ENCODE measurements around the gene CHST11. TPM values are rescaled to one million over a fixed set of nuclear protein-coding genes. Genes with fewer than 3 reads are reported as not detected.

Gene CHST11
- total RNA-seq, 2 experiments from 2014 or later = 39.3 to 45.3 TPM

- no peak for DNase-seq
Observed at GRCh38 chr12:104576187-104576778, 119.5 kb downstream of the CHST11 start.

DNA sequence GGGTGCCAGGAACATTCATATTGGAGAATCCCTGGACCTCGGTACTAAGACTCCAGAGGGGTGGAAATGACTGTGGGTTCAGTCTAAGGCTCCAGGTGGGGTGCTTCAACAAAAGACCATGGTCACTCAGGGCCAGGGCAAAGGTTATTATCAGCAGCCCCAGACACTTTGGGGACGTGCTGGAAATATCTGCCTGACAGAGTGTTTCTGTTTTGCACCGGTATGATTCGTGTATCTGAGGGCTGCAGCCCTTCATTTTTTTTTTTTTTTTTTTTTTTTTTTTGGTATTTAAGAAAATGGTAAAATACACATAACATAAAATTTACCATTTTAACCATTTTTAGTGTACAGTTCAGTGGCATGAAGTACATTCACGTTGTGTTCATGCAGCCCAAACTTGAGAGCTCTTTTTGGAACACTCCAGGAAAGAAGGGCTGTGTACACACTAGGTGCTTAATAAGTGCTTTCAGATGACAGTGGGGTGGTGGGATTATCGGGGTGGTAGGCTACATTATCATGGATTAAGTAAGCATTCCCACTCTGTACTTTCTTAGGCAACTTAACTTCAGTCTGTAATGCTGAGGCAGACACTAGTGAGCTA is 120.3 kb downstream of the CHST11 start:
- CTCF ChIA-PET = no interaction called here
- H3K4me1 Mint-ChIP-seq (ENCODE audit: low read depth) = peaks cover 54% of the 10 kb centered on the region
- H3K27ac Mint-ChIP-seq = no peak overlapping the region
- H3K4me3 Mint-ChIP-seq = no peak overlapping the region
- no peaks in the 10 kb centered on the region for H3K27me3 Mint-ChIP-seq (ENCODE audit: low read depth)
- peaks cover 12% of the 10 kb centered on the region for H3K36me3 Mint-ChIP-seq (ENCODE audit: low read depth)
- intact Hi-C loops (cut with micrococcal nuclease) = no loop called here
- no peaks in the 10 kb centered on the region for H3K9me3 Mint-ChIP-seq
- DNase-seq = no peak

More at GRCh38 chr12:104576187-104576778, 119.5 kb downstream of the CHST11 start:
- peaks cover 12% of the 10 kb centered on the region for H3K36me3 Mint-ChIP-seq (ENCODE audit: low read depth)
- peaks cover 52% of the 10 kb centered on the region for H3K4me1 Mint-ChIP-seq (ENCODE audit: low read depth)
- intact Hi-C loops (cut with micrococcal nuclease) = no loop called here
- H3K9me3 Mint-ChIP-seq = no peaks in the 10 kb centered on the region
- H3K4me3 Mint-ChIP-seq = no peak overlapping the region
- CTCF ChIA-PET = interaction anchor here (0.7 kb wide), 1 partner anchor 195 kb away, joined by 3 read pairs; no protein-coding TSS in a partner anchor
- H3K27ac Mint-ChIP-seq = no peak overlapping the region
- H3K27me3 Mint-ChIP-seq (ENCODE audit: low read depth) = no peaks in the 10 kb centered on the region

- Mint-ChIP-seq H3K4me1 (ENCODE audit: low read depth) (peaks cover 55% of the 10 kb centered on the region), H3K36me3 (ENCODE audit: low read depth) (peaks cover 8% of the 10 kb centered on the region), H3K9me3 (no peaks in the 10 kb centered on the region), H3K27me3 (ENCODE audit: low read depth) (no peaks in the 10 kb centered on the region), H3K4me3 (no peak overlapping the region), H3K27ac (no peak overlapping the region)
- DNase-seq = no peak
- CTCF ChIA-PET = no interaction called here
- intact Hi-C loops (cut with micrococcal nuclease) = no loop called here
Observed at GRCh38 chr12:104577581-104577981, 120.8 kb downstream of the CHST11 start.

- Mint-ChIP-seq H3K27me3 (ENCODE audit: low read depth) (no peaks in the 10 kb centered on the region), H3K4me1 (ENCODE audit: low read depth) (peaks cover 63% of the 10 kb centered on the region), H3K9me3 (no peaks in the 10 kb centered on the region), H3K27ac (no peak overlapping the region), H3K36me3 (ENCODE audit: low read depth) (peaks cover 6% of the 10 kb centered on the region), H3K4me3 (no peak overlapping the region)
- DNase-seq = peak; percentile 36
- intact Hi-C loops (cut with micrococcal nuclease) = no loop called here
- CTCF ChIA-PET = interaction anchor here (3.5 kb wide), 1 partner anchor 197 kb away, joined by 11 read pairs; no protein-coding TSS in a partner anchor
Observed at GRCh38 chr12:104578453-104578852, 121.7 kb downstream of the CHST11 start.

DNA sequence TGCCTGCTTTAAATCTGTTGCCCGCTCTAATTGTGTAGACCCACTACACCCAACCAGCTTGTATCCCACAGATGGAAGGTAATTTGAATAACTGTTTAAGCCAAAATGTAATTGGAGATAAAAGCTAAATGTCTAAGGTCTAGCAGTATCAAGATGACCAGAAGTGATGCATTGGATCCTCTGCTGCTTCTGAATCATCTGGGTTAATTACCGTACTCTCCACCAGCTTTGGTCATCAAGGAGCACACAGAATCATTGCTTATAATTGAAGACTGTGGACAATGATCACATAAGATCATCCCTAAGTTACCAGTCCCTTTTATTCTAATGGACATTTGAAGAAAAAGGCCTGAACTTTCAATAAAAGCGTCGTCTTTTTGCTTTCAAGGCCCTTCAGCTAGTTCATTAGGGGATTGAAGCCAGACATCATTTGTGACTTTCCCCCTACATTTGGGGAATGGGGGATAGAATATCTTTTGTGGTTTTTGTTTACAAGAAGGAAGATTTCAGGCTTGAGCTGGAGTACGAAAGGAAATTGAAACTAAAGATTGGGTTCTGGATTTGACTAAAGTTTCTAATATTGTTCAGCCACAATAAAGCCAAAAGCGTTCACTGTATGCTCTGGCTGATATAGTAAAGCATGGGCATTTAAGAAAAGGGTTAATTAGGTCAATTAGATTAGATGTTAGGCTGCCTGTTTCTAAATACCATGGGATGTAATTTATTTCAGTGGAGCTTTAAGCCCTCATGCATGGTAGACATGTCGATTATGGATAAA is 123.2 kb downstream of the CHST11 start:
- peaks cover 2% of the 10 kb centered on the region for H3K36me3 Mint-ChIP-seq (ENCODE audit: low read depth)
- DNase-seq = no peak
- H3K9me3 Mint-ChIP-seq = no peaks in the 10 kb centered on the region
- intact Hi-C loops (cut with micrococcal nuclease) = no loop called here
- no peak overlapping the region for H3K27ac Mint-ChIP-seq
- CTCF ChIA-PET = interaction anchor here (3.5 kb wide), 1 partner anchor 198 kb away, joined by 11 read pairs; no protein-coding TSS in a partner anchor
- peaks cover 69% of the 10 kb centered on the region for H3K4me1 Mint-ChIP-seq (ENCODE audit: low read depth)
- H3K4me3 Mint-ChIP-seq = no peak overlapping the region
- H3K27me3 Mint-ChIP-seq (ENCODE audit: low read depth) = no peaks in the 10 kb centered on the region

DNA sequence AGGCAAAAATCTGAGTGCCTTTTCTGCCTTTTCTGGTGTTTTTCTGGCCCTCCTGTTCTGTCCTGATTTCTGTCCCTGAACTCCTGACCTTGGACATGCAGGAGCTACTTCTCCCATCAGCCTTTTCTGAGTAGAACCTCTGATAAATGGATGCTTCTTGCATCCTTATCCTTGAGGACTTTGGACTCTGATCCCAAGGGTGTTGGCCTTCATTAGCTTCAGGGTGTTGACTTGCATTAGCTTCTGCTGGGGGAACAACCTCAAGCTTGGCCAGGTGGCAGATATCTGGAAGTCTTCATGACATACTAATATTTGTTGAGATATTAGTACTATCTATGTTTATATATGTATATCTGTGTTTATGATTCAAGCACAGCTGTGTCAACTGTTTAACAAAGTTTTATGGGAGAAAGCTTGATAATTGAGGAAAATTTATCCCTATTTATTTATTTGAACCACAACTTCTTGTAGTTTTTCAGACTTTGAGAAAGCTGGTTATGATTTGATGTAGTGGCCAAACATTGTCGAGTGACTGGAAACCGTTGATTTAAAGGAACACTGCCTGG is 124.3 kb downstream of the CHST11 start:
- peaks cover 2% of the 10 kb centered on the region for H3K36me3 Mint-ChIP-seq (ENCODE audit: low read depth)
- intact Hi-C loops (cut with micrococcal nuclease) = no loop called here
- no peak for DNase-seq
- no peak overlapping the region for H3K27ac Mint-ChIP-seq
- H3K4me3 Mint-ChIP-seq = no peak overlapping the region
- H3K27me3 Mint-ChIP-seq (ENCODE audit: low read depth) = no peaks in the 10 kb centered on the region
- H3K9me3 Mint-ChIP-seq = no peaks in the 10 kb centered on the region
- CTCF ChIA-PET = interaction anchor here (0.8 to 3.5 kb wide), 3 partner anchors 81 to 199 kb away, joined by 3 to 11 read pairs (median 3); no protein-coding TSS in a partner anchor
- peaks cover 64% of the 10 kb centered on the region for H3K4me1 Mint-ChIP-seq (ENCODE audit: low read depth)

DNA sequence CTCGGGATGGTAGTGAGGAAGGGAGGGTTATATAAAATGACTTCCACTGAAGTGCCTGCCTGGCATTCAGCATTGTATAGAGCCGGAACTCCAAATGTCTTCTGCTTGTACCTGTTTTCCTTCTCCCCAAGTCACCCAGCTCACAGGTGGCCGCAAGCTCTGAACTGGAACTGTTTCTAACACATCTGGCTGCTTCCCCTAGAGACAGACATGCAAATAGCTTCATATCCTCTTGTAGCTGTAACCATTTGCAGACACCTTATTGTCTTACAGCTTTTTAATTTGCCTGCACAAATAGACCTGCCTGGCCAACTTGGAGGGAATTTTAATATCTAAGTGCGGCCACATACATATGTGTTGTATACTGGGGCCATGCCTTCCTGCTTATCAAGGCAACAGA is 126.0 kb downstream of the CHST11 start:
- CTCF ChIA-PET = no interaction called here

DNA sequence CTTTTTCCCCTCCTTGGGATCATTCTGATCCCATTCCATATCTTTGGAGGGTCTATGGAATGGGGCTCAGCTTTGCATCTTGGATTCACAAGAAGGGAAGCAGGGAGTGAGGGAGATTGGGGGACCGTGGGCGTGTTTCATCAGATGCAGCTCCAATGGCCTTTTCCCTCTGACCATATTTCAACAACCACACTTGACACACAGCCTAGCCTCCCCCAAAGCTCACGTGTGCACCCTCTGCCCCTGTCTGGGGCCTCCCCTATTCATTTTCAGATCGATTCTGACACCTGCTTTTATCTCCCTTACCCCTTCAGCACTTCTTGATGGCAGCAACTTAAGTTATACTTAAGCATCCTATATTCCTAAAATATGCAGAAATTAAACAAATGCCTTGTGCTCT is 126.6 kb downstream of the CHST11 start:
- no peak for DNase-seq
- CTCF ChIA-PET = interaction anchor here (1.0 kb wide), 1 partner anchor 16 kb away, joined by 3 read pairs; no protein-coding TSS in a partner anchor
- intact Hi-C loops (cut with micrococcal nuclease) = no loop called here
- no peaks in the 10 kb centered on the region for H3K9me3 Mint-ChIP-seq
- peaks cover 48% of the 10 kb centered on the region for H3K4me1 Mint-ChIP-seq (ENCODE audit: low read depth)
- H3K27ac Mint-ChIP-seq = no peak overlapping the region
- no peaks in the 10 kb centered on the region for H3K27me3 Mint-ChIP-seq (ENCODE audit: low read depth)
- H3K36me3 Mint-ChIP-seq (ENCODE audit: low read depth) = peaks cover 2% of the 10 kb centered on the region
- H3K4me3 Mint-ChIP-seq = no peak overlapping the region

More for the DNA sequence above, 126.0 kb downstream of the CHST11 start:
- H3K27ac Mint-ChIP-seq = no peak overlapping the region
- H3K36me3 Mint-ChIP-seq (ENCODE audit: low read depth) = peaks cover 2% of the 10 kb centered on the region
- intact Hi-C loops (cut with micrococcal nuclease) = no loop called here
- H3K9me3 Mint-ChIP-seq = no peaks in the 10 kb centered on the region
- H3K4me1 Mint-ChIP-seq (ENCODE audit: low read depth) = peaks cover 53% of the 10 kb centered on the region
- H3K4me3 Mint-ChIP-seq = no peak overlapping the region
- H3K27me3 Mint-ChIP-seq (ENCODE audit: low read depth) = no peaks in the 10 kb centered on the region
- no peak for DNase-seq

DNA sequence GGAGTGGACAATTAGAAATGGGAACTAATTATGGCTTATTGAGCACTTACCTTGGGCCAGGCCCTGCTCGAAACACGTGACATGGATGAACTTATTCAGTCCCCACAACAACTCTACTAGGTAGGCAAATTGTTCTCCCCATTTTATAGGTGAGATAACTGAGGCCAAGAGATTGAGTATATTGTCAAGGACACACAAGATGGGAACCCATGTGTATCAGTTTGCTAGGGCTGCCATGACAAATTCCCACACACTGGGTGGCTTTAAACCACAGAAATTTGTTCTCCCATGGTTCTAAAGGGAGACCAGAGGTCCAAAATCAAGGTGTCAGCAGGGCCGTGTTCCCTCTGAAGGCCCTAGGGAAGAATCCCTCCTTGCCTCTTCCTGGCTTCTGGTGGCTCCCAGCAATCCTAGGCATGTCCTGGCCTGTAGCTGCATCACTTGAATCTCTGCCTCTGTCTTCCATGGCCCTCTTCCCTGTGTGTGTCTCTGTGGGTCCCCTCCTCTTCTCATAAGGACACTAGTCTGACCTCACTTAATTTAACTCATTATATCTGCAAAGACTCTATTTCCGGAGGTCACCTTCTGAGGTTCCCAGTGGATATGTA is 128.8 kb downstream of the CHST11 start:
- Mint-ChIP-seq H3K4me3 (no peak overlapping the region), H3K27ac (peak overlapping the region; percentile 0), H3K4me1 (ENCODE audit: low read depth) (peaks cover 26% of the 10 kb centered on the region), H3K27me3 (ENCODE audit: low read depth) (no peaks in the 10 kb centered on the region), H3K36me3 (ENCODE audit: low read depth) (no peaks in the 10 kb centered on the region), H3K9me3 (no peaks in the 10 kb centered on the region)
- CTCF ChIA-PET = no interaction called here
- intact Hi-C loops (cut with micrococcal nuclease) = no loop called here
- DNase-seq = no peak

GRCh38 chr12:104586351-104586919 is 129.7 kb downstream of the CHST11 start:
- CTCF ChIA-PET = no interaction called here
- Mint-ChIP-seq H3K36me3 (ENCODE audit: low read depth) (peaks cover 2% of the 10 kb centered on the region), H3K4me1 (ENCODE audit: low read depth) (peaks cover 21% of the 10 kb centered on the region), H3K27ac (no peak overlapping the region), H3K27me3 (ENCODE audit: low read depth) (no peaks in the 10 kb centered on the region), H3K9me3 (peaks cover 1% of the 10 kb centered on the region), H3K4me3 (no peak overlapping the region)
- intact Hi-C loops (cut with micrococcal nuclease) = no loop called here
- no peak for DNase-seq

- intact Hi-C loops (cut with micrococcal nuclease) = no loop called here
- H3K9me3 Mint-ChIP-seq = peaks cover 1% of the 10 kb centered on the region
Observed at GRCh38 chr12:104588047-104588920, 131.5 kb downstream of the CHST11 start.

More at GRCh38 chr12:104588047-104588920, 131.5 kb downstream of the CHST11 start:
- H3K36me3 Mint-ChIP-seq (ENCODE audit: low read depth) = peaks cover 2% of the 10 kb centered on the region
- H3K27me3 Mint-ChIP-seq (ENCODE audit: low read depth) = no peaks in the 10 kb centered on the region
- CTCF ChIA-PET = interaction anchor here (0.6 kb wide), 1 partner anchor 1219 kb away, joined by 3 read pairs; no protein-coding TSS in a partner anchor
- H3K4me1 Mint-ChIP-seq (ENCODE audit: low read depth) = peaks cover 10% of the 10 kb centered on the region
- no peak overlapping the region for H3K27ac Mint-ChIP-seq
- no peak overlapping the region for H3K4me3 Mint-ChIP-seq
- no peak for DNase-seq
